CD4-positive, alpha-beta T cell treated with Interleukin-4 for 4 hours (primary cell): ENCODE data around the gene SGMS1.
"Not testable (repeated sequence)": the region's sequence is repeated elsewhere in the genome, so short reads cannot be mapped to it uniquely, and the experiment has no call there.

Experiments
- DNase-seq: peaks from one replicate; pipeline ENCODE4 v3.0.0-alpha.2; 2020

Gene SGMS1

DNA sequence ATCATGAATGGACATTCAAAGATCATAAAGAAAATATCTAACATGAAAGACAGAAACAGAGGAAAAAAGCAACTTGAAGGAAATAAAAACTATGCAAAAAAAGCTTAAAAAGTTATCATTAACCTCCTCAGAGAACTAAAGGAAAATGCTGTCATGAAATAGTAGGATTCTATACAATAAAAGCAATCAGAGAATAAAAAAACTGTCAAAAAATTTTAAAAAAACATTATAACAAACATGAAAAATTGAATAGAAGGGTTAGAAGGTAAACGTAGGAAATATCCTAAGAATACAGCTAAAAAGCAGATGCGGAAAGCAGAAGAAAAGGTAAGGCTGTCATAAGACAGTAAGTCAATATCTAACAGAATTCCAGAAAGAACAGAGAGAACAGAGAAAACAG is 44.8 kb downstream of the SGMS1 start:
- DNase-seq = no peak

DNA sequence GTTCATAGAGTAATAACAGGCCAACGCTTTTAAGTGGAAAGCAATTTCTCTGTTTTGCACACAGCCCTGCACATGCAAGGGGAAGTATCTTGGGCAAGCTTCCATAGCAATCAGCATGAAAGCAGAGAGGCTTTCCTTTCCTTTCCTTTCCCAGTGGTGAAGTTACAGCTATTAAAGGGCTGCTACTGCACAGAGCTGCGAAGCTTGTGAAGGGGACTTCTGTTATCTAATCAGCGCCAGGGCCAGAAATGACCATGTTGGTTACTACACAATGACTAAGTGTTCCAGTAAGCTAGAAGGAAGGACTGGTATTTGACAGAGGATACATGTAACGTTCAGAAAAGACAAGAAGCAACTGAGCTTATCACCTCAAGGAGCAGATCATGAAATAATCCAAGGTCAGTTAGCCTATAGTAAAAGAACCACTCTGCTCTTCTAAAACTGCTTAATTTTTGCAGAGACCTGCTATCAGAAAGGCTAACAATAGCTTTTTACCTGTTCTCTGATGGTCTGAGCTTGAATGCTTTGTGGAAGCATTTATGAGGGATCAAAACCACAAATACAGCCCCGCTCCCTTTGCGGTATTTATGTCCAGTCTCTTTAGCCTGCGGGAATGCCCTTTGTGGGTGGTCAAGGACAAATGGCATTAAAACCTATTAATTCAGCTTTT is 45.9 kb downstream of the SGMS1 start:
- no peak for DNase-seq

DNA sequence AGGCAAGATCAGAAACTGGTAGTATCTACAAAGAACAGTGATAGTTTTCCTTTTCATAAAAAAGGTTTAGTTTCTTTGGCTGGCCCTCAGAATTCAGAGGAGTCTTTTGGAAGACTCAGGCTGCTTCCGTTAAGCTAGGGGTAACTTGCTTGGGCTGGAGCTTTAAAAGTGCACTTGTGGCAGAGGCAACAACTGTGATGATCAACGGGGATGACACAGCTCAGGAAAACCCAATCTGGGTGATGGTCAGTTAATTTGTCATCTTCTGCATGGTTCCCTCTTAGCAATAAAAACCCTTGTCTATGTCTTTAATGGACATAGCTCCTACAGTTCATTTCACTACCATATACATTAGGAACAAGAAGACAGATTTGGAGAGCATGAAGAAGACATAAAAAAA is 46.7 kb downstream of the SGMS1 start:
- DNase-seq = no peak

DNA sequence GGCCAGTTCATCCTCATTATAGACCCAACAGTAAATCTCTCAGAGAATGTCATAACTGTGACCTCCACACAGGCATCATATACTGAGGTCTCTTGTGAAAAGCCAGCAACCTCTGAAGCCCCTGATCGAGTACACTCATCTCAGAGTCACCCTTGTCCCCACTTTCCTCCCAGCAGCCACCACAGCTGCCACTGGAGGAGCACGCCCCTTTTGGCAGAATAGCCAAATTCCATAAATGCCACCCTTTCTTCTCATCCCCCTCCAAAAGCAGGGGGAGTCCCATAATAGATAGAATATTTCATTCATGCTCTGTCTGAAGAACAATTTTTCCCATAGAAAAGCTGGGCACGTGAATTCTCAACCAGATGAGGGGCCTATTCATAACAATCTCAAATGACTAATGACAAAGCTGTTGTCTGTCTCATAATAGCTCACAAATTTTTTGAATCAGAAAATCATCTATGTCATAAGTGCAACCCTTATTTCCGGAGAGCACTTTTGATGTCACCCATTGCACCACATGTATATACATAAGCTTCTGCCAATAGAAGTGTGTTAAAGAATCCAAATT is 47.4 kb downstream of the SGMS1 start:
- DNase-seq = no peak

DNA sequence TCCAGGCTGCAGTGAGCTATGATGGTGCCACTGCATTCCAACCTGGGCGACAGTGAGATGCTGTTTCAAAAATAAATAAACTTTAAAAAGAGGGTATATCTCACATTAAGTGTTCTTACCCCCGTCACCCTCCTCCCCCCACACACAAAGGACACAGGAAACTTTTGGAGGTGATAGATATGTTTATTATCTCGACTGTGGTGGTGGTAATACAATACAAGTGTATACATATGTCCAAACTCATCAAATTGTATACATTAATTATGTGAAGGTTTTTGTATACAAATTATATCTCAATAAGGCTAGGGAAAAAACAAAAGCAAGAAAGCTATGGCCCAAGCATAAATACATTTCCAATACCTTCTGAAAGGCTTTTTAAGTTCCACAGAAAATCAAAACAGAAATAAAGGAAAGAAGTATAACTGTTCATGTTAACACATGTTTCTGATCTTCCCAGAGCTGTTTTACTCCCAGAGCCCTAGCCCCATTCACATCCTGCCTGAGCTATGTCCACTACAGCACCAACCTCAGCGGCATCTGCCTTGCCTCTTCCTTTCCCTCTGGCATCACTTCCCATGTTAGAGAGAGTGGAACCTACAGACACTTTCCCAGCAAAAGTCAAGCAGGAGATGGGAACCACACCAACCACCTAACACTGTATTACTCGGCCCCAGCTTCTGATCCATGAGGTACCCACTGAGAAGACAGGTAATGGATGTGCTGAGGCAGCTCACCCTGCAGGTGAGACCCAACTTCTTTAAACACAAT is 48.1 kb downstream of the SGMS1 start:
- no peak for DNase-seq

DNA sequence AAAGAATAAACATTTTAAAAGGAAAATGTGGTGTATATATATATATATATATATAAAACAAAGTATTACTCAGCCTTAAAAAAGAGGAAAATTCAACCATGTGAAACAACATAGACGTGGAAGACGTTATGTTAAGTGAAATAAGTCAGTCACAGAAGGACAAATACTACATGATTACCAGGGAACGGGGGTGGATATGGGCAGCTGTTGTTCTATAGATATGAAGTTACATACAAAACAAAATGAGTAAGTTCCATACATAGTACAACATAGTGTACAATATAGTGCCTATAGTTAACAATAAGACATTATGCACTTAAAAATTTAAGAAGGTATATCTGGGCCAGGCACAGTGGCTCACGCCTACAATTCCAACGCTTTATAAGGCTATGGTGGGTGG is 48.8 kb downstream of the SGMS1 start:
- no peak for DNase-seq

DNA sequence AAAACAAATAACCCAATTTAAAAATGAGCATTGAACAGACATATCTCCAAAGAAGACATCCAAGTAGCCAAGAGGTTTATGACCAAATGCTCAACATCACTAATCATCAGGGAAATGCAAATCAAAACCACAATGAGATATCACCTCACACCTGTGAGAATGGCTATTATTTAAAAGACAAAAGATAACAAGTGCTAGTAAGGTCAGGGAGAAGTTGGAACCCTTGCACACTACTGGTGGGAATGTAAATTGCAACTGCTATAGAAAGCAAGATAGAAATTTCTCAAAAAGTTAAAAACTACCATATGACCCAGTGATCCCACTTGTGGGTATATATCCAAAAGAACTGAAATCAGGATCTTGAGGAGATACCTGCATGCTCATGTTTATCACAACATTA is 49.5 kb downstream of the SGMS1 start:
- no peak for DNase-seq

DNA sequence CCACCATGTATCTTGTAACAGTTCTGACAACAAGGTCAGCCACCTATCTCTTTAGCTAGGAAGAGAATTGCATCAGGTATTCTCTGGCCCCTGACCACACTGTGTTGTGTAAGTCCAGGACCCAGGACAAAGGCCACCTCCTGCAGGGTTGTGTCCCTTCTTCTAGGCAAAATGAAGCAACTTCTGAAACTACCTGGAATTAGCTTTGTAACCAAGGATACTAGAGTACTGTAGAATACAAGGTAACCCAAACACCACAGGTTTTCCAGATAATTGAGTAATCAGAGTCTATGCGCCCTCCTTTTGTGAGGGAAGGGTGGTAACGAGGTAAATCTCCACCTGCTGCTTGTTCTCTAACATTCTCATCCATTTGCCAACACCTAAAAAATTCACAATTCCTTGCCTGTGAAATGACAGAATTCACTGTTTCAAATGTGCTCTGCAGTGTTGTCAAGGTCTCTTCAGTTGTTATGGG is 51.7 kb downstream of the SGMS1 start:
- no peak for DNase-seq

DNA sequence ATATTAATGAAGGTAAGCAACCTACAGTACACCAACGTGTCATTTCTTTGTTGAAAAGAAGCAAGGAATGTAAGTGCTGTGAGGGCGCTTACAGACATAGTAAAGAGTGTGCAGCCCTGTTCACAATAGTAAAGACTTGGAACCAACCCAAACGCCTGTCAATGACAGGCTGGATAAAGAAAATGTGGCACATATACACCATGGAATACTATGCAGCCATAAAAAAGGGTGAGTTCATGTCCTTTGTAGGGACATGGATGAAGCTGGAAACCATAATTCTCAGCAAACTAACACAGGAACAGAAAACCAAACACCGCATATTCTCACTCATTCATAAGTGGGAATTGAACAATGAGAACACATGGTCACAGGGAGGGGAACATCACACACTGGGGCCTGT is 55.0 kb downstream of the SGMS1 start:
- not testable (repeated sequence) for DNase-seq

DNA sequence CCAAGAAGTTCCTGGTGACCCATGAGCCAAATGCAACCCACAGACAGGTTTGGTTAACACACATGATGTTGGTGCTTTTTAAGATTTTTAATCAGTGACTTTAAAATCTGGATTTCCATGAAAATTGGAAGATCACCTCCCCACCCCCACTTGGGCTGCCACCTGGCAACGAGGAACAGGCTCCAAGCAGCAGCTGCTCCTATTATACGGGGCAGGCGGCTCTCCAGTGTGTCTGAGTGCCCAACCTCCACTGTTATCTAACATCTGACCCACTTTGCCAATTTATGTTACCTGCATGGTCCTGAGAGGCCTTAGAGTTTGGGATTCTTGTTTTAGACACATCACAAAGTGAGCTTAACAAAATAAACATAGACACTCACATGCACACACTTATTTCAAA is 56.4 kb downstream of the SGMS1 start:
- no peak for DNase-seq

DNA sequence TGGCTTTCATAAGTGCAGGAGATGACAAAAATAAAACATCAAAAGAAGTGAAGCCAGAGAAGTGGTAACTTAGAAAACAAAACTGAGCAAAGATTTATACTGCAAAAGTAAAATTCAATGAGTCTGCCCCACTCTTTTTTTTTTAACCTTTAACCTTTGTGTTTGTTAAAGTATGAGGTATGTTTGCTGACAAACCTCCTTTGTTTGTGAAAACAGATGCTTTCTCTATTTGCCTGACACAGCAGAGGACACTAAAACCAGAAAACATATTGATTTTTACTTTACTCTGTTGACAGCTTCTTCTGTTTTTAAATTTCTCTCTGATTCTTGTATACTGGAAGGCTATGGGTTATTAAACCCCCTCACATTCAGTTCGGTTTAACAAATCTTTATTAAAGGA is 57.6 kb downstream of the SGMS1 start:
- DNase-seq = no peak

DNA sequence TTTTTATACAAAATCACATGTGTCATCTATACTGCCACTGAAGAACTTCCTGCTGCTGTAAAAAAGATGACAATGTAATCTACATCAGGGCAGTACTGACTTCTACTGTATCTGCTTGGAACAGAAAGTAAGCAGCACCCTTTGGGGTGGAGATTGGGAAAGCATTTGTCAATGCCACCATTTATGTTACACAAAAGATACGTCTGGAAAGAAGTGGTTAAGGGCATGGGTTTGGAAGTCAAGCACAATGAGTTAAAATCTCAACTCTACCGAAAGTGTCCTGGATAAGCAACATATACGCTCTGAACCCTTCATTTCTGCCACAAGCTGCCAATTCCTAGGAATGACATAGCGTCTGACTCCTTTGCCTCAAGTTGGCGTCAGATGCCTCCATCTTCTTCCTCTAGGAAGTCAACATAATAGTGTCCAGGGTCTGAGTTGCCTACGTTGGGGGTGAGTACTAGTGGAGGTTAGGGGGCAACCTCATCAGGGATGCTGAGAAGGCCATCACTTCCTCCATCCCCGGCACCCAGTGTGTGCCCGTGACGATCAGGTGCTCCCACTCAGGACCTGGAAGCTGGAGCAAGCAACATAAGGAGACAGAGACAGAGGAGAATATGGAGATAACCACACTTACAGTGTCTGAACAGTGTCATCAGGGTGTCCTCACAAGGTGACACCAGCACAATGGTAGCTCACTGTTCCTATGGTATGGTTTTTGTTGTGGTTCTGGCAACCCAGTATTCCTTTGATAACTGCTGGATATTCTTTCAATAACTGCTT is 58.3 kb downstream of the SGMS1 start:
- DNase-seq = no peak

DNA sequence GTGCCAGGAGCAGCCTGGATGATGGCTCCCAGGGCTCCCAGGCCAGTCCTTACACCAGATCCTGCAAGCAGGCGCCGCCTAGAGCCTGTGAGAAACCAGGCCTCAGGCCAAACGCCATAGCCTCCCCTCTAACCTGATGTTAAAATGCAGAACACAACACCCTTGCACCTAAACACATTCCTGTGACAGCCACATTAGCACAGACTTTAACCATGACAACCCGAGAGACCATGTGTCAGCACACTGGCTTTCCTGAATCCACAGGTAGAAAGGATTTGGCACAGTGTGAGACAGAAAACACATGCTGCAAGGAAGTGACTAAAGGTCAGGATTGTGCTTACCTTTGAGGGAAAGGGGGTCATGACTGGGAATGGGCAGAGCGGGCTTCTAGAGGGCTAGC is 59.9 kb downstream of the SGMS1 start:
- no peak for DNase-seq

DNA sequence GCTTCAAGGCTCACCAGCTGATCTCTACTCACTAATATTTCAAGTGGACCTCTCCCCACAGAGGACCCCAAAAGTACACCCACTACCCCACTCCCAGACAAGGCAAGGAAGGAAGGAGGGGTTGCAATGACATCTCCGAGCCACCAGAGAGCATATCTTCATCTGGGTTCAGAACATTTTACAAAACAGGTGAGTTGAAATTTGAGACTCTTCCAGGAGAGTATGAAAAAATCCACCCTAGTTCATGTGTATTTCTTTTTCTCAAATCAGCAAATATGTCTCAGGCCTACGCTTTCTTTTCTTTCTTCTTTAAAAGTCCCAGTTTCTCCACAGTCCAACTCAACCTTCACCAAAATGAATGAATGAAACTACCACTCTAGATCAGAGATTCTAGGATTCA is 61.9 kb downstream of the SGMS1 start:
- no peak for DNase-seq

DNA sequence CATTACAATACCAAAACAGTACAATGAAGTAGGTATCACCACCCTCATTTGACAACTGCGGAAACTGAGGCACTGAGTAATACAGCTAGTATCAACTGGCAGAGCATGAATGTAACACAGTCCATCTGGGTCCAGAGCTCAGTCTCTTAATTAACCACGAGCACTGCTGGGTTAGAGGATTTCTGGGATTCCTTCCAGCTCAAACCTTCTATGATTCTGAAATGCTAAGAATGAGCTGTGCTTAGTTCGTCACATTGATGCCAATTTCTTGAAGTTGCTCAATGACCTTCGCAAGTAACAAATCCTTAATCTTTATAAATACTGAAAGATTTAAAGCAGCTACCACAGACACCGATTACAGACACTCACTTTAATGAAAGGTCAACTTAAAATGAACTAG is 62.5 kb downstream of the SGMS1 start:
- no peak for DNase-seq

DNA sequence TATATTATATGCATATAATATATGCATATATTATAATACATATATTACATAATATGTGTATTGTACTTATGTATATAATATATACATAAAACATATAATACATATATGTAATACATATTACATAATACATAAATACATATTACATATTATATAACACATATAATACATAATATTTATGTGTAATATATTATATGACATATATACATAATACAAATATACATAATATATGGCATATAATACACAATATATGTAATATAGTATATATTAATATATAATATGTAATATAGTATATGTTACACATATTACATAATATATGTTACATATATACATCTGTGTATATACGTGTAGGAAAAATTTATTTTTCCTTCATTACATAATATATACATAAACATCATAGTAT is 63.4 kb downstream of the SGMS1 start:
- no peak for DNase-seq

DNA sequence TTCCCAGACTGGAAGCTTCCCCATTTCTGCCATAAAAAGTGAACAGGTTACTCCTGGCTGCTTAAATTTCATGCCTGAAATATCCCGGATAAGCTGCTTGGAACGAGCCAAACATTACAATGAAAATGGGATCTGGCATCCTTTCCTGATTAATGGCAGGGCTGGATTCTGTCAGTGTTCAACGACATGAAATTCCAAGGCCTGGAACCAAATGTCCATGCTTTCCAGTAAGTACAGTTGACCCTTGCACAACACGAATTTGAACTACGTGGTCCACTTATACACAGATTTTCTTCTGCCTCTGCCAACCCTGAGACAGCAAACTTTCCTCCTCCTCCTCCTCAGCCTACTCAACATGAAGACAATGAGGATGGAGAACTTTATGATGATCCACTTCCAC is 65.4 kb downstream of the SGMS1 start:
- no peak for DNase-seq

DNA sequence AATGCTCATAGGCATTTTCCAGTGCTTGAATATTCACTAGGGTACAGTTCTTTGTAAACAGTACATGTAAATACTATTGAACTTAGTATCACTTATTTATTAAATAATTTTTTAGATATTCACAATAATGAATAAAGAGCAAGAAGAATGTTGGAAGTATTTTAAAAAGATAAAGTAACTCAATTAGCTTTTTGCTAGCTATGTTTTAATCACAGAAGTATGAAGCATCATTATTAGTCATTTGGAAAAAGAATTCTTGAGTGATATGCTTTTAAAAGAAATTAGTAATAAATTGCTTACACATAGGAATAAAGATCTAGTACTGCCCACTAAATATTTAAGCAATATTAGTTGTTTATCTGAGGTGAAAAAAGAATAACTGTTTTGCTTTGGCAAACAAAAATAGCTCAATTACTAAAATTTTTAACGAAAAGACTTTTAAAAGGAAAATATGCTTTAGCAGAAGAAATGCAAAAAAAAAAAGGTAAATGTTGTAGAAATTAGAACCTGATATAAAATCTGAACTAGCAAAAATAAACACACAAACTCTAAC is 66.5 kb downstream of the SGMS1 start:
- no peak for DNase-seq

DNA sequence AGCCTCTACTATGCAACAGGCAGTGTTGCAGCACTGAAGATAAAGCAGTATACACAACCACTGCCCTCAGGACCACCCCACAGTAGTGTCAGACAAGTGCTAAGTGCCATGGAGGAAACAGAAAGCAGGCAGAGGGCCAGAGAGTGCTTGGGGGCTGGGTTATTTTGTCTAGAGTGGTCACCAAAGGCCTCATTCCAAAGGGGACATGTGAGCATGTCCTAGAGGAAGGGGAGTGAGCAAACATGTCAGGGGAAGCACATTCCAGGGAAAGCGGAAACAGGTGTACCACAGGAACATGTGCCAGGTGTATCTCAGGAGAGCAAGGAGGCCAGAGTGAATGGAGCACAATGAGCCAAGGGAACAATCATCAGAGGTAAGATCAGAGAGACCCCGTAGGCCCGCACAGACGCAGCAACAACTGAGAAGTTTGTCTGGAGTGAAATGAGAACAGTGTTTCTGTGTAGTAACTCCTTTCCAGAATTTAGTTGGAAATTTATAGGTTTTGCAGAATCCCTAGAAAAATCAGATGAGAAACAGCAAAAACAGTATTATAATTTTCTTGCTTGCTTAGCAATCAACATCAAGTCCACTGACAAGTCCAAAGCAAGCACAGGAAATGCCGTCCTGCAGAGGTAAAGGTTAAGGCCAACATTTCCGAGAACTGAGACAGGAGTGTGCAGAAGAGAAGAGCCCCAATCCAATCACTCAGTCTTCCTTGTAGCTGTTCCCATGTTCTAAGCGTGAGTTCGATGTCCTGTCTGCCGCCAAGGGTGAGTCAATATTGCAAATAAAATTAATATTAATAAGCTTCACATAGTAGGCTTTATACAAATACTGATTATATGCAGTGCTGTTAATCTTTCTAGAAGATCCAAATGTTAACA is 67.3 kb downstream of the SGMS1 start:
- no peak for DNase-seq

DNA sequence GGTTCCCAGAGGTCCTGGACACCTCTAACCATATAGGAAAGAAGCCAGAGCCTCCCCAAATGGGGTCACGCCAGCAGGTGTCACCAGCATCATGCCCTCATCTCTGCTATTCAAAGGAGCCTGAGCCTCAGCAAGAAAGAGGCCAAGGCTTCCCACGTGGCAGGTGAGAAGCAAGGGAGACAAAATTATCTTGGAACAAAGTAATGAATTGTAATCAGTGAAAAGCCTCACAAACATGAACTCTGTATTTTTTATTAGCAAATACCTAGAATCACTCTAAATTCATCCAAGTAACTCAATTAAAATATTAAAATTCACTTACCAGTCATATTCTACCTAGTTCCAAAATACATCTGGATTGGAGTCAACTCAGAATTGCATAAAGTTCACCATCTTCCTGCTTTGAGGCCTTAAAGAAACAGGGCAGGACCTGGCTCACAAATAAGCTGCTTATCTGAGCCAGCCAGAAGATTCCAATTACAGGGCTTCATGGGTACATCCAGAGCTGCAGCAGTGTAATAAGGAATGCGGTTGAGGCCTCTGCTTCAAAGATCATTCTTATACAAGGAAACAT is 68.7 kb downstream of the SGMS1 start:
- DNase-seq = no peak

DNA sequence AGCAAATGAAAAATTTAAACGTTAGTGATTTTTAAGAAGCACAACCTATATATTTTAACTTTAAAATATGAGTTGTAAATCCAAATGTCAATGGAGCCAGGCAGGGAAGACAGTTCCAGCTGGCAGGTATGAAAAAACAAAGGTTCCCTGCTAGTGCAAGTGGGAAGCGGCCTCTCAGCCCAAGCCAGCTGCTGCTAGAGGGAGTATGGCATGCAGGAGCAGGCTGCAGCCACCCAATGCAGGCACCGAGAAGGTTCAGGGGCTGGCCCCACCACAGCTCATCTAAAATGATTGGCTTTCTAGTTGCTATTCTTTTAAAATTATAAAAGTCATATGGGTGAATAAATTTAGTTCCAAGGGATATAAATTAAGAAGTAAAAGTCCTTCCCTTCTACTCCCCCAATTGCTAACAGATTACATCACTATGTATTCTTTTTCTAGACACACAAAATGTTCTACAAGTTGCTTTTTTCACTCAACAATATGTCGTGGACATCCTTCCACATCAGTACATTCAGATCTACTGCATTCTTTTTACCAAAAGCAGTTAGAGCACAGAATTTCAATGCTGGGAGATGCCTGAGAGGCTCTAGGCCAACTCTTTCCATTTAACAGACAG is 69.3 kb downstream of the SGMS1 start:
- no peak for DNase-seq
